22Rv1 (cell line): ENCODE results near the gene ZNF79.

Experiments
- ZFX ChIP-seq: fragments of 450-650 bp; IDR thresholded peaks from 2 replicates; pipeline ENCODE4 v1.6.1; 2017; ENCODE audit warnings: antibody characterized with exemption, borderline replicate concordance
- TF ChIP-seq, protein P1 (sequence below): fragments of 450-650 bp; IDR thresholded peaks from 2 replicates; pipeline ENCODE4 v1.5.1; 2017; ENCODE audit warnings: mild to moderate bottlenecking

GRCh38 chr9:127446713-127447415 lies 22.7 kb downstream of the ZNF79 start:
- TF ChIP-seq, protein P1, sequence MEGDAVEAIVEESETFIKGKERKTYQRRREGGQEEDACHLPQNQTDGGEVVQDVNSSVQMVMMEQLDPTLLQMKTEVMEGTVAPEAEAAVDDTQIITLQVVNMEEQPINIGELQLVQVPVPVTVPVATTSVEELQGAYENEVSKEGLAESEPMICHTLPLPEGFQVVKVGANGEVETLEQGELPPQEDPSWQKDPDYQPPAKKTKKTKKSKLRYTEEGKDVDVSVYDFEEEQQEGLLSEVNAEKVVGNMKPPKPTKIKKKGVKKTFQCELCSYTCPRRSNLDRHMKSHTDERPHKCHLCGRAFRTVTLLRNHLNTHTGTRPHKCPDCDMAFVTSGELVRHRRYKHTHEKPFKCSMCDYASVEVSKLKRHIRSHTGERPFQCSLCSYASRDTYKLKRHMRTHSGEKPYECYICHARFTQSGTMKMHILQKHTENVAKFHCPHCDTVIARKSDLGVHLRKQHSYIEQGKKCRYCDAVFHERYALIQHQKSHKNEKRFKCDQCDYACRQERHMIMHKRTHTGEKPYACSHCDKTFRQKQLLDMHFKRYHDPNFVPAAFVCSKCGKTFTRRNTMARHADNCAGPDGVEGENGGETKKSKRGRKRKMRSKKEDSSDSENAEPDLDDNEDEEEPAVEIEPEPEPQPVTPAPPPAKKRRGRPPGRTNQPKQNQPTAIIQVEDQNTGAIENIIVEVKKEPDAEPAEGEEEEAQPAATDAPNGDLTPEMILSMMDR: no peak
- TF ChIP-seq ZFX: no peak
